Memory B cell (primary cell): ENCODE measurements around the gene SH3RF1.

Experiments used
- ATAC-seq: fragments of 150-1000 bp; cut with Tn5 transposase; 2 replicates; pipeline ENCODE4 v1.10.0; 2021; ENCODE audit warnings: low read depth, mild to moderate bottlenecking, moderate library complexity
- DNase-seq, 2 donors: peaks; one replicate each; pipeline ENCODE4 v3.0.0; 2022; ENCODE audit warnings: low spot score in 2 of 2
- H3K27ac Mint-ChIP-seq: one replicate; pipeline ENCODE4 v1.8.0; 2022; ENCODE audit warnings: mild to moderate bottlenecking, moderate library complexity, mixed read lengths
- H3K27me3 Mint-ChIP-seq: one replicate; pipeline ENCODE4 v1.8.0; 2022; ENCODE audit warnings: mixed read lengths
- H3K36me3 Mint-ChIP-seq: one replicate; pipeline ENCODE4 v1.8.0; 2022; ENCODE audit warnings: mild to moderate bottlenecking, mixed read lengths
- H3K4me1 Mint-ChIP-seq: one replicate; pipeline ENCODE4 v1.8.0; 2022; ENCODE audit warnings: mixed read lengths
- H3K4me3 Mint-ChIP-seq: one replicate; pipeline ENCODE4 v1.8.0; 2022; ENCODE audit warnings: mild to moderate bottlenecking, moderate library complexity, mixed read lengths
- H3K9me3 Mint-ChIP-seq: one replicate; pipeline ENCODE4 v1.8.0; 2022; ENCODE audit warnings: mixed read lengths

The SH3RF1 gene

DNA sequence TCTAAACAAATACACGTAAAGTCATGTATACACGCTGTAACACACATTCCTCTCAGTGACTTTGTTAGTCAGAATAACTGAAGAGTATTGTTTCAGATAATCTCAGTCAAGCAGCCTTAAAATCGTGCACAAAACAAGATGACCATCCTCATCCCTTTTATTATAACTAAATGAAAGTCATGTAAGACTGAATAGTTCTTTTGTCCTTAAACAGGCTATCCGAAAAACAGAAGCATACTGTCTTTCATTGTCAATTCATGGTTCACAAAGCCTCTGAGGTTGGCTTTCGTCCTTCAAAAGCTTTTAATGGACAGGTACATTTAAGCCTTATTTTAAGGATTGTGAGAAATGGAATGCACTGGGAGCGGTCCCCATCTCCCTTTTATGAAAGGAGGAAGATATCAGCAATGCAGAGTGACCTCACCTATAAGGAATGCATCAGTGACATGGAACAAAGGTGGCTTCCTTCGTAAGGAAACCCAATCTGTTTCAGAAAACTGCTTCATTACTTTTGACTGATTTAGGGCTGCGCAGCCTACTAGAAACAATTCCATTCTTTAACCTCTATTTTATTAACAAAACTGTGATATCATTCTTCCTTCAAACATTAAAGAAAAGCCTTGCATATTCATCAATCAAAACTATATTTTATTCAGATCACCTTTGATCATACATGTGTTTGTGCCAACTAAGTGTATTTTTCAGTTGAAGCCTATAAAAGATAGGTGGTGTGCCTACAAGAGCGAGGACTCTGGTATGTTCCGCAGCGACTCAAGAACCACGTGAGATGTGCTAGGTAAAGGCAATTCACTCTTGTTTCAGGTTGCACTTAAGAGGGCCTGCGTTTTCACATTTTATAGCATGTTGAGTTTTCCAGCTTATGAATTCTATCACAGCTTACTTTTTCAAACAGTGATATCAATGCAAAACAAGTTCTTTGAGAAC, 19.2 kb downstream of the SH3RF1 start:
- H3K27me3 Mint-ChIP-seq: no peaks in the 10 kb centered on the region
- no peak for ATAC-seq
- H3K36me3 Mint-ChIP-seq: peaks cover 2% of the 10 kb centered on the region
- no peak overlapping the region for H3K27ac Mint-ChIP-seq
- H3K9me3 Mint-ChIP-seq: no peaks in the 10 kb centered on the region
- no peak overlapping the region for H3K4me3 Mint-ChIP-seq
- H3K4me1 Mint-ChIP-seq: peaks cover 6% of the 10 kb centered on the region
- no peak for DNase-seq

DNA sequence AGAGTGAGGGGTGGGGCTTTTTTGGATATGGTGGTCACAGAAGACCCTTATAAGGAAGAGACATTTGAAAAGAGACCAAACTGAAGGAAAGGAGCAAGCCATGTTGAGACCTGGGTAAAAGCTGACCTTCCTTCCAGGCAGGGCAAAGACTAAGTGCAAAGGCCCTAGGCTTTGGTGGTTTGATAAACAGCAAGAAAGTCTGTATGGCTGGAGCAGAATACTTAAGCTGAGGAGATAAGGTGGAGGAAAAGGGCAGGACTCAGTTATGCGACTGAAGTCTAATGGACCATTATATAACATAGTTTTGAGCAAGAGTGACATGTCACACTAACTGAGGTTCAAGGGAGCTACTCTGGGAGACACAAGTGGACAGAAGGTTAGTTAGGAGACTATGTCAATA, 20.0 kb downstream of the SH3RF1 start:
- peaks cover 2% of the 10 kb centered on the region for H3K36me3 Mint-ChIP-seq
- no peaks in the 10 kb centered on the region for H3K27me3 Mint-ChIP-seq
- no peak overlapping the region for H3K27ac Mint-ChIP-seq
- peaks cover 6% of the 10 kb centered on the region for H3K4me1 Mint-ChIP-seq
- no peak for ATAC-seq
- no peak overlapping the region for H3K4me3 Mint-ChIP-seq
- H3K9me3 Mint-ChIP-seq: no peaks in the 10 kb centered on the region
- DNase-seq: no peak

DNA sequence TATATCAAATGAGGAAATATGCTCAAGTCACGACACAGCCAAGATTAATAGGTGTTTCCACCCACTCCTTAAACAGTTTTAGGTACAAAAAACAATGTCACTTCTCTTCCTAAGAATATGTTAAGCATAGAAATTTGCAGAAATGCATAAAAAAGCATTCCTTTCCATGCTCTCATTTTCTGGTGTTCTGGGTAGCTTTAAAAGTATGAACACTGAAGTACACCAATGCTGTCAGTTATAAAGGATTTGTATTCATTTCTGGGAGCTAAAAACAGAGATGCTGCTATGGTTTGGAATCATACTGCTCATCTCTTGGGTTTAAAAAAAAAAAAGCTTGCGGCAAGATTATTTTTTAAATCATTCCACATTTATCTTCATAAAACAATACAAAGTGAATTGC, 20.8 kb downstream of the SH3RF1 start:
- no peak overlapping the region for H3K4me3 Mint-ChIP-seq
- no peaks in the 10 kb centered on the region for H3K27me3 Mint-ChIP-seq
- no peak for ATAC-seq
- peaks cover 2% of the 10 kb centered on the region for H3K36me3 Mint-ChIP-seq
- no peaks in the 10 kb centered on the region for H3K9me3 Mint-ChIP-seq
- H3K27ac Mint-ChIP-seq: no peak overlapping the region
- no peak for DNase-seq
- peaks cover 6% of the 10 kb centered on the region for H3K4me1 Mint-ChIP-seq

DNA sequence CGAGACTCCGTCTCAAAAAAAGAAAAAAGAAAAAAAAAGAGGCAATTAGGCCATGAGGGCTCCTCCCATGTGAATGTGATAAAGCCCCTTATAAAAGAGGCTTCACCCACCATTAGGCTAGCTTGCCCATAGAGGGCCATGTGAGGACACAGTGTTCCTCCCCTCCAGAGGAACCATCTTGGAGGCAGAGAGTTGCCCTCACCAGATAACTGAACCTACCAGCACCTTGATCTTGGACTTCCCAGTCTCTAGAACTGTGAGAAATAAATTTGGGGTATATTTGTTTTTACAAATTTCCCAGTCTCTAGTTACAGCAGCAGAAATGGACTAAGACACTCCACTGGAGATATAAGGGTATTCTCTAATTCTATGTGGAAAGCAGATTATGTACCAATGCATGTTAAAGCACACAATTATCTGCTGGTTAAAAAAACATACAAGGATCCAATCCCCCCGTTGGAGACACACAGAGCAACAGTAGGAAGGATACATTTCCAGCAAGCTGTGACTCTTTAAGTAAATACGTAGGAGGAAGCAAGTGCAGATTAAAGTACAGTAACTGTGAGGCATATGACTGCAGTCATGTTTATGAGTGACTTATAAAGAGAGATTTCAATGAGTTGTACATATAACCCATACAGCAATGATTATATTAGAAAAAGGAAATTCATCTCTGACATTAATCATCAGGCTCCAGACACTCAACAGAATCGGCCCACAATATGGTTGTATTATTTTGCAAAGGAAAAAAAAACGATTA, 21.4 kb downstream of the SH3RF1 start:
- H3K4me3 Mint-ChIP-seq: no peak overlapping the region
- H3K9me3 Mint-ChIP-seq: no peaks in the 10 kb centered on the region
- H3K4me1 Mint-ChIP-seq: peaks cover 3% of the 10 kb centered on the region
- H3K36me3 Mint-ChIP-seq: peaks cover 2% of the 10 kb centered on the region
- no peaks in the 10 kb centered on the region for H3K27me3 Mint-ChIP-seq
- DNase-seq (no peak), ATAC-seq (no peak)
- no peak overlapping the region for H3K27ac Mint-ChIP-seq

DNA sequence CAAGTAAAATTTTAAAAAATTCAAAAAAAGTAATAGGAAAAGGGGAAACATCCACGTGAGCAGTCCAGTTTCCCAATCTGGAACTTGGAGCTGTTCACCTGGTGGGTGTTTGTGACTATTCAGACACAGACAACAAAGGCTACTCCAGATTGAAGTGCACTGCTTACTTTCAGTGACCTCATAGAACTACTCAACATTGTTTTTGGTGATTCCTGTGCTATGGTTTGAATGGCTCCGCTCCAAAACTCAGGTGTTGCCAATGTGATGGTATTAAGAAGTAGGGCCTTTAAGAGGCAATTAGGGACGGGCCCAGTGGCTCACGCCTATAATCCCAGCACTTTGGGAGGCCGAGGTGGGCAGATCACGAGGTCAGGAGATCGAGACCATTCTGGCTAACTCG, 22.1 kb downstream of the SH3RF1 start:
- Mint-ChIP-seq H3K4me1 (peaks cover 3% of the 10 kb centered on the region), H3K9me3 (no peaks in the 10 kb centered on the region), H3K36me3 (peaks cover 2% of the 10 kb centered on the region), H3K4me3 (no peak overlapping the region), H3K27ac (no peak overlapping the region), H3K27me3 (no peaks in the 10 kb centered on the region)
- ATAC-seq (no peak), DNase-seq (no peak)

DNA sequence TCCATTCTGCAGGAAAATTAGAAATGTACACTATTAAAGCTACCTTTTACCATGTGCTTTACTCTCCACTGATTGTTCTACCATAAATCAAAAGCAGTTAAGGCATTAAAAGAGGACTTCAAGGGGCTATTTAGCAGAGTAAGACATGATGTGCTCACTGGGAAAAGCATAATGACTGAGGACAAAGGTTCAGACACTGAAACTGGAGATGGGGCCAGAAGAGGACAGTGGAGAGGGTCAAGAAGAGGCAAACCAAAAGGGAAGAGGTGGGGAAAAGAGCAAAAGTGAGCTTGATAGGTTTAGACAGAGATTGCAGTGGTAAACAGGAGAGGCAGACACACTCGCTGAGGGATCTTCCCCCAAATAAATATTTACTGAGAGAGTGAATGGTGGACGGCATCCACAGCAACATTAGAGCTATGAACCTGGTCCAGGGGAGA, 23.8 kb downstream of the SH3RF1 start:
- no peak for DNase-seq

DNA sequence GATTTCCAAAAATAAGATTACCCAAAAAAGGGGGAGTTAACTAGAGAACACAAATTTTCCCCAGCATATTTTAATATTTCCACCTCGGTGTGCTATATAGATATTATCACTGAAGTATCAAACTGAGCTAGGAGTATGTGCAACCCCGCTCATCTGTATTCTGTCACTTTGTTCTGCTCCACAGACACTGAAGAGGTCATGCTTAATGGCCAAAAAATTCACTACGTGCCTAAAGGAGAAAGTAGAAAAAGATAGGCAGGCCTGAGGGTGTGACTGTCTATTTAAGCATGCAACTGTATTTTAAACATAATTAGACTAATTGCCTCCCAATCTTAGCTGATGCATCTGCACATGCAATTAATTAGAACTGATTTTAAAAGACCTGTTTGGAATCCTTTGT, 24.5 kb downstream of the SH3RF1 start:
- no peaks in the 10 kb centered on the region for H3K27me3 Mint-ChIP-seq
- DNase-seq (no peak), ATAC-seq (no peak)
- H3K9me3 Mint-ChIP-seq: no peaks in the 10 kb centered on the region
- H3K36me3 Mint-ChIP-seq: peaks cover 2% of the 10 kb centered on the region
- H3K27ac Mint-ChIP-seq: no peak overlapping the region
- peaks cover 3% of the 10 kb centered on the region for H3K4me1 Mint-ChIP-seq
- no peak overlapping the region for H3K4me3 Mint-ChIP-seq

More for the DNA sequence above, 23.8 kb downstream of the SH3RF1 start:
- peaks cover 2% of the 10 kb centered on the region for H3K36me3 Mint-ChIP-seq
- no peak overlapping the region for H3K4me3 Mint-ChIP-seq
- no peak overlapping the region for H3K27ac Mint-ChIP-seq
- no peak for ATAC-seq
- no peaks in the 10 kb centered on the region for H3K9me3 Mint-ChIP-seq
- peaks cover 3% of the 10 kb centered on the region for H3K4me1 Mint-ChIP-seq
- H3K27me3 Mint-ChIP-seq: no peaks in the 10 kb centered on the region

DNA sequence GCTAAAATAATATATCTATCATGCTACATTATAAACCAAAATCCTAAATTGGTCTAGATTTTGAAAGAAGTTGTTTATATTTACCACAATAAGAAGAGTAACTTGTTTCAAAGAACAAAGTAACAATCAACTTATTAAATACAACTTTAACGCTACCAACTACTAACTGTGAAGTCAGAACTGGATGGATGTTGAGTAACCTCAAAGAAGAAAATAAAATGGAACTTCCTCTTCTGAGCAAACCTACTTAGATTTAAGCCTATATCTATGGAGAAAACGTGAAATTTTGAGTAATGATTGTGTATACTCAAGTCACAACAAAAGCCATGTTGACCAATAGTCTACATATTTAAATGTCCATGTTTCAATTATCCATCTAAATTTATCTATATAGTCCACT, 25.7 kb downstream of the SH3RF1 start:
- no peaks in the 10 kb centered on the region for H3K9me3 Mint-ChIP-seq
- no peak for ATAC-seq
- H3K27me3 Mint-ChIP-seq: no peaks in the 10 kb centered on the region
- no peak overlapping the region for H3K27ac Mint-ChIP-seq
- H3K4me3 Mint-ChIP-seq: no peak overlapping the region
- peaks cover 2% of the 10 kb centered on the region for H3K36me3 Mint-ChIP-seq
- H3K4me1 Mint-ChIP-seq: peaks cover 3% of the 10 kb centered on the region
- no peak for DNase-seq

DNA sequence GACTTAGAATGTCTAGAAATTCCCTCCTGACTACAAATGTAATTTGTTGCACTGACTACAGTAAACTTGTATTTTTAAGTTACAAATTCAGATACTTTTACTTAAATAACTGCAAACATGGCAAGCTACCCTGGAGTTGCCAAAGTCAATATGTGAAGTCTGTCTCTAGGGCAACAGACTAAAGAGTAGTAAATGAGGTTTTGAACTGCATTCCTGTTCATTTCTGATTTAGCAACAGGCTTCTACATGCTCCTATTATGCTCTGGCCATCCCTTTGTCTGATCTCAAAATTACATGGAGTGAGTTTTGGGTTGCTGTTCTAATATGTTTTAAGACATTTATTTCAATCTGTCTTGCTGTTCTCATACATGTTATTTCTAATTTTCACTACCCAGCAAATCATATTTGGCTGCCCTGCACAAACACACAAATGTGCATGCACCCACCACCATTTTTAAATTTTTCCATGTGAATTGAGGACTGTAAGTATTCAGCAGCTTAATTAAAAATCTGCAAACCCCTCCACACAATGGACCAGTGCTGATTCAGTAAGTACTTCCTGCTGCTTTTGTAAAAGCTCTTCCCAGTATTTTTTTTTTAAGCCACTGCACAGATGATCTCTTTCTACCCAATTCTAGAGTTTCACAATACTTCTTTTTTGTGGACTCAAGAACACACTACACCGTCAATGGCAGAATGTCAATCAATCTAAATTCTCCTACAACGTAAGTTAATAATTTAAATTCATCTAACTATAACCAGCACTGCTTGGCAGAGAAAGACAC, 26.7 kb downstream of the SH3RF1 start:
- Mint-ChIP-seq H3K9me3 (no peaks in the 10 kb centered on the region), H3K27me3 (no peaks in the 10 kb centered on the region), H3K4me3 (no peak overlapping the region), H3K4me1 (peaks cover 3% of the 10 kb centered on the region), H3K27ac (no peak overlapping the region), H3K36me3 (peaks cover 2% of the 10 kb centered on the region)
- DNase-seq (no peak), ATAC-seq (no peak)

DNA sequence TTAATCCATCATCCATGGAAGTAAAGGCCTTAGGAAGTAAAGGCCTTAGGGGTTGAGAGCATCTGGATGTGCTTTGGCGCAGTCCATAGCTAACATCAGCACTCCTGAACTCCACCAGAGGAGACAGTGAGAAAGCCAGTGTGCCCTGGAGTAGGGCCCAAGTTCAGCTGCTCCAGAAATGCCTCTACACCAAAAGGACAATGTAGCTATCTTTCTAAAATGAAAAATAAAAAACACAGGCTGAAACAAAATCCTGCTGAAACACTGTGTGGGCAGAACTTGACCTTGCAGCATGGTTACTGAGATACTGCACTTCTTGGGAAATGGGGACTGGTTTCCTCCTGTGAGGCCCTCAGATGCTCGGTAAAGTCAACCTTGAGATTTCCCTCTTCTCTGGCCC, 29.3 kb downstream of the SH3RF1 start:
- Mint-ChIP-seq H3K27me3 (no peaks in the 10 kb centered on the region), H3K4me3 (no peak overlapping the region), H3K27ac (no peak overlapping the region), H3K9me3 (no peaks in the 10 kb centered on the region), H3K36me3 (peaks cover 2% of the 10 kb centered on the region), H3K4me1 (no peaks in the 10 kb centered on the region)
- DNase-seq (no peak), ATAC-seq (no peak)

DNA sequence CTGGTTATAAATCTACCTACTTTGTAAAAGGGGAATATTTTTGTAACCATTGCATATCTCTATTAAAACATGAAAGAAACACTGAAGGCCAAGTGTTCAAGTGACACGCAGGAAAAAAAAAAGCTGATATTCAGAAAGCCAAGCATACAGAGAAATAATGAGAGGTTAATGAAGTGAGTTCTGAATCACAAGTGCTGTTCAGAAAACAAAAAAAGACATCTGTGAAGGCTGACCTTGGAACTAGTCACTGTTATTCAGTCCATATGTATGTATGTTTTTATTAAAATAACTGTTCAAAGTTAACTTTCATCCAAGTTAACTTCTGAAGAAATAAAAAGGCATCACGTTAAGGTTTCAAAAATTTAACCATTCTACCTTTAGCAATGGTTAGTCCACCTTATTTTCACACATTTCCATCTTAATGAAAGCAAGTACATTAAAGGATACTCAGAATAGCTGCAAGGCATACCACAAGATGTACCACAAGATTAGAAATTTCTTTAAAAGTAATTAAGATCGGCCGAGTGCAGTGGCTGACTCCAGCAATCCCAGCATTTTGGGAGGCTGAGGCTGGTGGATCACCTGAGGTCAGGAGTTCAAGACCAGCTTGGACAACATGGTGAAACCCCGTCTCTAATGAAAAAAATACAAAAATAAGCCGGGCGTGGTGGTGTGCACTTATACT, 31.4 kb downstream of the SH3RF1 start:
- no peaks in the 10 kb centered on the region for H3K9me3 Mint-ChIP-seq
- H3K4me3 Mint-ChIP-seq: no peak overlapping the region
- no peak for ATAC-seq
- peaks cover 2% of the 10 kb centered on the region for H3K36me3 Mint-ChIP-seq
- peaks cover 1% of the 10 kb centered on the region for H3K27me3 Mint-ChIP-seq
- DNase-seq: no peak
- H3K4me1 Mint-ChIP-seq: no peaks in the 10 kb centered on the region
- no peak overlapping the region for H3K27ac Mint-ChIP-seq

DNA sequence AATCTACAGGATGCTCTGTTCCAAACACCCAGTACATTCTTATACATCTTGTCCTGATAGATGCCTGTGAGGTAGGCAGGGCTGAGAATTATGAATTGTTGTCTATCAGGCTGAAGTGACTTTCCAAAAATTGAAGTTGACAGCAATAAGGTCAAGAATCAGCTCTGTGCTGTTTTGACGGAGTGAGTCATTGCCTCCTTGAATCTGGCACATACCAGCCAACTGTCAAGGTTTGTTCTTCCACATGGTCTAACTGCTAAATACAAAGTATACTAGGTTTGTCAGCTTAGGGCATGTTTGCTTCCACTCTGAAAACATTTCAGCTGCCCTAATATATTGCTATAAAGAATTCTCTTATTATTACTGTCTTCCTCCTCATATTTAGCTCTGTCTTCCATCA, 32.3 kb downstream of the SH3RF1 start:
- Mint-ChIP-seq H3K27me3 (peaks cover 1% of the 10 kb centered on the region), H3K4me1 (no peaks in the 10 kb centered on the region), H3K9me3 (no peaks in the 10 kb centered on the region), H3K4me3 (no peak overlapping the region), H3K27ac (no peak overlapping the region), H3K36me3 (peaks cover 2% of the 10 kb centered on the region)
- DNase-seq (no peak), ATAC-seq (no peak)

DNA sequence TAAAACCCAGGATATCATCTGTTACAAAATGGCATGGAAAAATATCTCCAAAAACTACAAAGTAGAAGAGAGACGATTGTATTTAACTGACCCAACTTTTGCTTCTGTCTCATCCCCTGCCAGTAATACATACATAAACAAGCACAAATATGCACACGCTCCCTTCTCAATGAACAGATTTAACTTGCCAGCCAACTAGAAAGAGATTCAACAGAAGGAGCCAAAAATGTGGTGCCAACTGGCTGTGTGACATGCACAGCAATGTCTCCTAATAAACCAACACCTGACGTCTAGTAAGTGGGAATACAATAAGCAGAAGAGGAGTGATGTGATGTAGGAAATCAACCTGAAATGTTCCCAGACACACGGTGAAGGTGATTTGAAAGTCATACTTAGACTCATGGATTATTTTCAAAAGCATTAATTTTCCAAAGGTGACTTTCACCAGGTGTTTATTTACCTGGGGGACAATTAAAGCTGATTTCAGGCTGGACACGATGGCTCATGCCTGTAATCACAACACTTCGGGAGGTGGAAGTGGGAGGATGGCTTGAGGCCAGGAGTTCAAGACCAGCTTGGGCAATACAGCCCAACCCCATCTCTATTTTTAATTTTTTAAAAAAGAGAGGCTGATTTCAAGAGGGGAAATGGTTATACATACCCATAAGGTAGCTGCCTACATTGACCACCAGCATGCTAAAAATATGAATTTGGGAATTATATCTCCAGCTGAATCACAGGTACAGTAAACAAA, 33.7 kb downstream of the SH3RF1 start:
- Mint-ChIP-seq H3K9me3 (no peaks in the 10 kb centered on the region), H3K4me3 (no peak overlapping the region)

More for the DNA sequence above, 33.7 kb downstream of the SH3RF1 start:
- Mint-ChIP-seq H3K36me3 (peaks cover 2% of the 10 kb centered on the region), H3K27me3 (peaks cover 1% of the 10 kb centered on the region), H3K4me1 (no peaks in the 10 kb centered on the region), H3K27ac (no peak overlapping the region)
- ATAC-seq (no peak), DNase-seq (no peak)
